ENCODE data around the gene NAA10. TPM values are rescaled to one million over a fixed set of nuclear protein-coding genes. Genes with fewer than 3 reads are reported as not detected.

Gene NAA10
- total and polyA plus RNA-seq, 4 donors: 33.1 to 146 (median 104) TPM

- peaks cover 11 to 75% (median 37%) of the 10 kb centered on the region in 4 donors for H3K36me3 ChIP-seq (ENCODE audit: control insufficient read depth in 4 of 4, insufficient read depth in 4 of 4, low read length in 4 of 4)
- TF ChIP-seq, protein P1, sequence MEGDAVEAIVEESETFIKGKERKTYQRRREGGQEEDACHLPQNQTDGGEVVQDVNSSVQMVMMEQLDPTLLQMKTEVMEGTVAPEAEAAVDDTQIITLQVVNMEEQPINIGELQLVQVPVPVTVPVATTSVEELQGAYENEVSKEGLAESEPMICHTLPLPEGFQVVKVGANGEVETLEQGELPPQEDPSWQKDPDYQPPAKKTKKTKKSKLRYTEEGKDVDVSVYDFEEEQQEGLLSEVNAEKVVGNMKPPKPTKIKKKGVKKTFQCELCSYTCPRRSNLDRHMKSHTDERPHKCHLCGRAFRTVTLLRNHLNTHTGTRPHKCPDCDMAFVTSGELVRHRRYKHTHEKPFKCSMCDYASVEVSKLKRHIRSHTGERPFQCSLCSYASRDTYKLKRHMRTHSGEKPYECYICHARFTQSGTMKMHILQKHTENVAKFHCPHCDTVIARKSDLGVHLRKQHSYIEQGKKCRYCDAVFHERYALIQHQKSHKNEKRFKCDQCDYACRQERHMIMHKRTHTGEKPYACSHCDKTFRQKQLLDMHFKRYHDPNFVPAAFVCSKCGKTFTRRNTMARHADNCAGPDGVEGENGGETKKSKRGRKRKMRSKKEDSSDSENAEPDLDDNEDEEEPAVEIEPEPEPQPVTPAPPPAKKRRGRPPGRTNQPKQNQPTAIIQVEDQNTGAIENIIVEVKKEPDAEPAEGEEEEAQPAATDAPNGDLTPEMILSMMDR (IDR thresholded peaks at IDR 0.05; ENCODE audit: control extremely low read depth, extremely low read depth): no peak
- no peak overlapping the region for H3K27ac ChIP-seq (ENCODE audit: low read depth in 1 of 2, low read length in 1 of 2)
- DNase-seq (no peak), ATAC-seq (ENCODE audit: insufficient read depth, low FRiP score) (no peak)
- peaks cover 0 to 13% (median 3%) of the 10 kb centered on the region in 5 donors for H3K4me1 ChIP-seq (ENCODE audit: control insufficient read depth in 5 of 5, insufficient read depth in 5 of 5, low read length in 5 of 5)
- no peaks in the 10 kb centered on the region for H3K27me3 ChIP-seq (ENCODE audit: control insufficient read depth in 3 of 3, insufficient read depth in 3 of 3, low read length in 2 of 3)
- H3K9ac ChIP-seq (ENCODE audit: insufficient read depth in 1 of 2, low read length in 2 of 2): no peak overlapping the region
- peaks cover 0 to 2% (median 0%) of the 10 kb centered on the region in 4 donors for H3K9me3 ChIP-seq (ENCODE audit: control insufficient read depth in 4 of 4, insufficient read depth in 3 of 4, low read length in 3 of 4)
- H3K4me3 ChIP-seq: no peak overlapping the region
- WGBS, 2 donors: 94 to 96% methylated on average over 25 to 32 of the region's 32 CpGs
Observed at GRCh38 chrX:153952373-153953026, 17.7 kb upstream of the NAA10 start.

DNA sequence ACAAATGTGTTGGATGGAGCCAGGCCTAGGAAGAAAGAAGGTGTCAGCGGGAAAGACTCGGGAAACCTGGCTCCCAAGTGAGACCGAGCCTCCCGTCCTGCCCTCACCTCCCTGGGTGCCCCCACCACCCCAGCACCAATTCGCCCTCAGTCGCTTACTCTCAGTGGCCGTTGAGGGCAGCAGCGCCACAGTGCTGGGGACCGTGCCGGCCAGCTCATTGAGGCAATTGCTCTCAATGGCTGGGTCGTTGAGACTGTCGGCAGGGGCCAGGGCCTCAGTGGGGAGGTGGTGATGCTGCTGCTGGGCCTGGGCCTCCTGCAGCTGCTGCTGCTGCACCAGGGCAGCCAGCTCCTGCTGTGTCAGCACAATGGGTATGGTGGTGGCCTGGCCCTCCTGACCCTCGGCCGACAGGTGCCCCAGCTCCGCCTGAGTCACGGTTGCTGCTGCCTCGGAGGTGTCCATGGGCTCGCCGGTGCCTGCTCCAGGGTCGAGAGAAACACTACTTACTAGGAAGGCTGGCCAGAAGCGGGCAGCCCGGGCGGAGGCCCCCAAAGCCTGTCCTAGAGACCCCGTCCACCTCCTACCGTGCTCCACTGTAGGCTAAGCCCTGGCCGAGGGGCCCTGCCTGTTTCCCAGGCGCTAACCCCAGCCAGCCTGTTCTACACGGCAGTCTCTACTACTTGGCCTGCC is 17.0 kb upstream of the NAA10 start:
- Histone ChIP-seq H3K9ac (ENCODE audit: insufficient read depth in 1 of 2, low read length in 2 of 2) (no peak overlapping the region), H3K36me3 (ENCODE audit: control insufficient read depth in 4 of 4, insufficient read depth in 4 of 4, low read length in 4 of 4) (peaks cover 11 to 68% (median 38%) of the 10 kb centered on the region in 4 donors), H3K27me3 (ENCODE audit: control insufficient read depth in 3 of 3, insufficient read depth in 3 of 3, low read length in 2 of 3) (no peaks in the 10 kb centered on the region), H3K9me3 (ENCODE audit: control insufficient read depth in 4 of 4, insufficient read depth in 3 of 4, low read length in 3 of 4) (peaks cover 0 to 2% (median 0%) of the 10 kb centered on the region in 4 donors), H3K4me3 (no peak overlapping the region), H3K4me1 (ENCODE audit: control insufficient read depth in 5 of 5, insufficient read depth in 5 of 5, low read length in 5 of 5) (peaks cover 0 to 13% (median 3%) of the 10 kb centered on the region in 5 donors), H3K27ac (ENCODE audit: low read depth in 1 of 2, low read length in 1 of 2) (no peak overlapping the region)
- DNase-seq (no peak), ATAC-seq (ENCODE audit: insufficient read depth, low FRiP score) (no peak)
- WGBS, 2 donors: 95 to 99% methylated on average over 24 to 28 of the region's 28 CpGs
- TF ChIP-seq, protein P1 (IDR thresholded peaks at IDR 0.05; ENCODE audit: control extremely low read depth, extremely low read depth): no peak

DNA sequence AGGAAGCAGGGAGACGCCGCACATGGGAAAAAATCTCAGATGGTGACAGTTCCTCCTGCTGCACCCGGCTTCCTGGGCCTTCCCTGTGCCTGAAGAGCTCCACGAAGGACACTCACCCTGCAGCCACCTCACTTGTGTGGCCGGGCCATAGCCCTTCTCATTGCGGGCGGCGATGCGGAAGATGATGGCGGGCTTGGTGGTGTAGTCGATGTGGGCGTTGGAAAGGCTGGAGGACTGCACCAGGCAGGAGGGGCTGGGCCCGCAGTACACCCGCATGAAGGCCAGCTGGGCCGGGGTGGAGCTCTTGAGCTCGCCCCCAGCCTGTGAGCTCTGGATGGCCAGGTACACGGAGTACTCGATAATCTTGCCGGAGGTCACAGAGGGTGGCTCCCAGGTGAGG is 15.3 kb upstream of the NAA10 start:
- H3K27ac ChIP-seq (ENCODE audit: low read depth in 1 of 2, low read length in 1 of 2): no peak overlapping the region

More for the DNA sequence above, 15.3 kb upstream of the NAA10 start:
- peaks cover 0 to 13% (median 3%) of the 10 kb centered on the region in 5 donors for H3K4me1 ChIP-seq (ENCODE audit: control insufficient read depth in 5 of 5, insufficient read depth in 5 of 5, low read length in 5 of 5)
- H3K4me3 ChIP-seq: no peak overlapping the region
- H3K9me3 ChIP-seq (ENCODE audit: control insufficient read depth in 4 of 4, insufficient read depth in 3 of 4, low read length in 3 of 4): peaks cover 0 to 2% (median 0%) of the 10 kb centered on the region in 4 donors
- no peak overlapping the region for H3K9ac ChIP-seq (ENCODE audit: insufficient read depth in 1 of 2, low read length in 2 of 2)
- WGBS, 2 donors: 89 to 95% methylated on average over 4 to 19 of the region's 19 CpGs
- peaks cover 11 to 53% (median 25%) of the 10 kb centered on the region in 4 donors for H3K36me3 ChIP-seq (ENCODE audit: control insufficient read depth in 4 of 4, insufficient read depth in 4 of 4, low read length in 4 of 4)
- ATAC-seq (ENCODE audit: insufficient read depth, low FRiP score) (no peak), DNase-seq (no peak)
- TF ChIP-seq, protein P1 (IDR thresholded peaks at IDR 0.05; ENCODE audit: control extremely low read depth, extremely low read depth): no peak
- no peaks in the 10 kb centered on the region for H3K27me3 ChIP-seq (ENCODE audit: control insufficient read depth in 3 of 3, insufficient read depth in 3 of 3, low read length in 2 of 3)

Data from lung (tissue), 12 donors.